Eye (tissue), 1 donor: ENCODE measurements around the gene BMPR1B.

ENCODE experiments used
- DNase-seq: peaks from one replicate; pipeline ENCODE4 v3.0.0-alpha.2; 2015

The BMPR1B gene

GRCh38 chr4:94918543-94918942, 160.8 kb downstream of the BMPR1B start:
- no peak for DNase-seq

GRCh38 chr4:94920369-94920768, 162.6 kb downstream of the BMPR1B start:
- no peak for DNase-seq

- DNase-seq: no peak
These were observed 166.8 kb downstream of the BMPR1B start for GRCh38 chr4:94924566-94924965.

GRCh38 chr4:94925764-94926347, 168.1 kb downstream of the BMPR1B start:
- no peak for DNase-seq

DNA sequence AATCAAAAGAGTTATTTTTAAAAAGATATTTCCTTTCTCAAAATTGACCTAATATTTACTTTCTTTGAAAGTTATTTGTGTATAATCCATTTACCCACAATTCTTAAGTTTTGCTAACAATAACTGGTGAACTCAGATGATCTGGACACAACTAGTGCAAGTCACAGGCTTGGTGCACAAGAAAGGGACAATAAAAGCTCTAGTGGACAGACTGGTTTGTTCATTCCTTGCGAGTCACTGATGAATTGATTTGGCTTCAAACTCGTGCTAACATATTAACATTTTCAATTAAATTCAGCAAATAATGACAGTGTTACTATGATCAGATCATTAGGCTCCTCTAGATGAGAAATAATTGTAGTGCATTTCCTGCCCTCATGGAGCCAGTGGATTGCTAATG, 169.2 kb downstream of the BMPR1B start:
- DNase-seq: no peak

DNA sequence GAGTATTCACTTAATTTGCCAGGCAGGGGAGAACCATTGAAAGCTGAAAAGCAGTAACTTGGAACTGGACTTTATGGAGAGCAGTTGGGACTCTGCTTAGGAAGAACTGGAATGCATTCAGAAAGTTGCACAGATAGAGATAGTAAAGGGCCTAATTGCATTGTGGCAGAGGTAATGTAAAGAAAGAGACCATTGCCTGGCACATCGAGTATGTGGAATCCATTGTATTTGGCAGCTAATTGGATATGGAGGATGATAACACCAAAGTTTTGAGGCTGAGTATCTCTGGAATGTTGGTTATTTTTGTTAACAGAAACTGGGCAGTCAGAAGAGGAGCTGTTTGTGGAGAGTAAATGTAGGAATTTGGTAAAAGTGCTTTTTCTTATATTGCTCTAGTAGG, 169.9 kb downstream of the BMPR1B start:
- DNase-seq: peak; percentile 18

DNA sequence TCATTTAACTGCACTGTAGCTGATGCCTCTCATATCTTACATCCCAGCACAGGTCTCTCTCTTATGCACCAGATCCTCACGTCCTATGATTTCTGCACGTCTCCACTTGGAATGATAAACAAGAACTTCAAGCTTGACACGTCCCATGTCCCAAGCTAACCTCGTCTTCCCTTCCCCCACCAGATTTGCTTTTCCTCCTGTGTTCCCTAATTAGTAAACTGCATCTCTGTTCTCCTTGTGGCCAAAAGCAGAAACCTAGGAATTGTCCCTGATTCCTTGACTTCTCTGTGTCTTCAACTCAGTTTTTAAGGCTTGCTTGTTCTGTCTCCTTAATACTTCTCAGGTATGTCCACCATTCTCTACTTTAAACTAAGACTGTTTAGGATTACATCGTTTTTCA, 171.9 kb downstream of the BMPR1B start:
- DNase-seq: no peak

GRCh38 chr4:94931626-94932025, 173.9 kb downstream of the BMPR1B start:
- peak; percentile 90 for DNase-seq

DNA sequence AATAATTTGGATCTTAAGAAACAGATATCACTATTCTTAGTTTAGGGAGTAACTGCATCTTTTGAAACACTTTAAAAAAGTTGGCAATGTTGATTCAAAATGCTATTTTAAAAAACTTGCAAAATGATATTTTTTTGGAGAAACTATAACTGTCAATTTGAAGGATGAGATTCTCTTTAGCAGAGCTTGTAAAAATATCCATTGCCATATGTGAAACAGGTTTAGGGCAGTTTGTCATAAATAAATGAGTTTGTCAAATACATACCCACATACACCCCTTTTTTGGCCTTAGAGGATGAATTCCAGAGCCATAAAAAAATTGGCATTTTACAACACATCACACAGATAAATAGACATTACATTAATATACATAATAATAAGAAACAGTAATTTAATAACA, 174.6 kb downstream of the BMPR1B start:
- no peak for DNase-seq

GRCh38 chr4:94933799-94934198, 176.0 kb downstream of the BMPR1B start:
- peak; percentile 48 for DNase-seq

GRCh38 chr4:94934201-94934600, 176.4 kb downstream of the BMPR1B start:
- no peak for DNase-seq

GRCh38 chr4:94934864-94935263, 177.1 kb downstream of the BMPR1B start:
- no peak for DNase-seq

- no peak for DNase-seq
These were observed 179.1 kb downstream of the BMPR1B start for GRCh38 chr4:94936854-94937253.

DNA sequence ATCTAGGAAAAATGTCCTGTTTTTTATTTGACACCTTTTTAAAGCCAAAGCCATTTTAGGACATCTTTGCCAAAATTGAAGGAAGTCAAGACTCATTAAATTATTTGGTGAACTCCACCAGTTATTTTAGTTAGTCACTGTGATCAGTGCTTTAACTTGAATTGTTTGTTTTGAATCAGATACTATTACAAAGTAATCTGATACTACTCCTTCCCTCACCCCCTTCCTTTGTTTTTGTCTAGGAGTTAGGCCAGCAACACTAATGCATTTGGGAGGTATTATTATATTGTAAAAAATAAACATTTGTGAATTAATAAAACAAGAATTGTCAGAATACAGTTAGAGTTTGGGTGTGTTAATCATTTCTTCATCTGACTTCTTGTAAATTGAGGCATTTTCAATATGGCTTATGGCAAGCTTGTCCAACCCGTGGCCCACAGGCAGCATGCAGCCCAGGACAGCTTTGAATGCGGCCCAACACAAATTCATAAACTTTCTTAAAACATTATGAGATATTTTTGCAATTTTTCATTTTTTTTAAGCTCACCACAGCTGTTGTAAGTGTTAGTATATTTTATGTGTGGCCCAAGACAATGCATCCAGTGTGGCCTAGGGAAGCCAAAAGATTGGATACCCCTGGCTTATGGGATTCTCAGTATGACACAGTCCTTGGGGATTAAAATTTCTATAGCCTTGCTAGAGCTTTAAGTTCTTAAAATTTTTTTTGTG, 182.2 kb downstream of the BMPR1B start:
- no peak for DNase-seq

- no peak for DNase-seq
These were observed 182.8 kb downstream of the BMPR1B start for GRCh38 chr4:94940520-94940908.

DNA sequence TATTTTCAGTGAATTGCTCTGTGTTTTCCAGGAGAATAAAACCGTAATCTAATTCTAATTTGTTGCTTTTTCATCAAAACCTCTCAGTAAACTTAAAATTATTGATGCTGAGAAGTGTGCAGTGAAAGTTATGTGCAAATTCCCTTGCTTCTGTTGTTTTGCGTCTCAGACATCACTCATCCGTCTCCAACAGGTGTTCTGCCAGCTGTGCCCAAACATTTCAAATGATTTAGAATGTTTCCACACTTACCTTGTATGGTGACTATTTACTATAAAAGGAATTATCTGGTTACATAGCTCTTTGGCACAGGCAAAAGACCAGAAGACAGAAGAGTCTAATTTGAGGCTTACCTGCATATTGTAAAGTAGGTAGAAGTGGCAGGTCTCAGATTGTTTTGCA, 184.0 kb downstream of the BMPR1B start:
- no peak for DNase-seq

DNA sequence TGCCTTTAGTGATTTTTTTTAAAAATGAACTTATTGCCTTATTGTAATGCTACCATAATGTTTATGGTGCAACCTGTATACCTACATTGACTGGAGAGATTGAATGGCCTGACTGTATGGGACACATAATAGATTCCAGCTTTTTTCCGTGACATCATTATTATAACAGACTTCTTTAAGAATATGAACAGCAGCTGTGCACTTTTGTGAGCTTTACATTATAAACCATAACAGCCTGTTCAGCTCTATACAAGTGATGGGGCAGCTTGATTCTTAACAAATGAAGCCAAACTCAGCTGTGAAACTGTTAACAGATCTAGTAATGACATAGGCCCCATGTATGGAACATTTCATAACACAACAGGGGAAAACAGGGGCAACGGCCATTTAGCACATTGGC, 187.0 kb downstream of the BMPR1B start:
- DNase-seq: peak; percentile 30

DNA sequence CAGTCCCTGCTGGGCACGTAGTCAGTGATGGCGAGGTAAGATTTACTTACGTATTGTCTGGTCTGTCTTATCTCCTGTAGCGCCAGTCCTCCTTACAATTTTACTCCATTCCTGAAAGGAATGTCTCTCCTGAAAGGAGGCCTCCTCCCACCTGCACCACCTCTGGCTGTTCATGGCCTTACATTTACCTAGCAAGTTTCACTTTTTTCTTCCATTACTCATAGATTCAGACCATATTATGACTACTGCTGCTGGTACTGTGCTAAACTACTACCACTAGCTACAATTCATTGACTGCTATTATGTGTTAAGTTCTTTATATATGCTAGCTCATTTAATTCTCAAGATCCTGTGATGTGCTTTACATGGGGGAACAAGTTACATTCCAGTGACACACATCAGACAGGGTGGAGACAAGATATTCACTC, 189.9 kb downstream of the BMPR1B start:
- no peak for DNase-seq

DNA sequence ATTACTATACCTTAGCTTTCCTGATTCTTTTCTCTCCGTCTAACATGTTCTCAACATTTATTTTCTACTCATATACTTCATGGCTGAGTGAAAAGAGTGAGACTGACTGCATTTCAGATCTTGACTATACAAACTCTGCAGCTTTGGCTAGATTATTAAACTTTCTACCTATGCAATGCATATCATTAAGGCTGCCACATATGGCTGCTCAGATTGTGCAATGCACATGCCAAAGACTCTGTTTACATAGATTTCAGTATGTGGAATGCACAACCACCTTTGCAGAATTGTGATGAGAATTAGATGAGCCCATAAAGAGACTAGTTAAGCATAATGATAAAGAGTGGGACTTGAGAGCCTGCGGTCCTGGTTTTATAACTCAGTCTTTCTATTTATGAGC, 196.5 kb downstream of the BMPR1B start:
- no peak for DNase-seq

- DNase-seq: no peak
These were observed 199.3 kb downstream of the BMPR1B start for GRCh38 chr4:94957030-94957429.

DNA sequence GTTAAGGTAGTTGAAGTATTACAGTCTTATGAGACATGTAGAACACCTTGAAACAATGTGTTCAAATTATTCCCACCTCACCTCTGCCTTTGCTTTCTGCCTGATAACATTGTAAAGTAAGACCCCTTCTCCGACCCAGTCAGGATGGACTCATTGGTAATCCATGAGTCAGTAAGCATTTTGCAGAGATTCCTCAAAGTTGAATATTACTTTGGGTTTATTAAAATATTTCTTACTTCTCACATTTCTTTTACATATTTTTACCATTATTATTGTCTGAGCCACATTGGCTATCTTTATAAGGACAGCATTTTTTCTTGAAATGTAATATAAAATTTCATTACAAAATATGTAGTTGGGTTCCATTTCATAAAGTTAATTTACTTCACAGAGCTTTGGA, 201.6 kb downstream of the BMPR1B start:
- no peak for DNase-seq

DNA sequence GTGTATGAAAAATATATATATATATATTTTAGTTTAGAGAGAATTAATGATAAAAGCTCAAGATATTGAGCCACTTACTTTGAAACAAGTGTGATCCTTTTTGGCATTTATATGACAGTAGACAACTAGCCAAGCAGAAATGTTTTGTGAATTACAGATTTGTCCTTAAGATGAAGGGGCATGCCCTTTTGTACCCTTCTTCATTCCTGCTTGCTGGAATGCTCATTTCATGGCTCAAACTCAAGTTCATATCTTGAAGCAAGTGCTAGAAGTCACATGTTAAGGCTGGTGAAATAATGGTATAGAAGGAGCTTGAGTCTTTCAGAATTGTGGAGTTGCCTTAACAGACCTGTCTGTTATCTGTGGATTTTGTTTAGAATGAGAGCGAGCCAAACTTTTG, 203.0 kb downstream of the BMPR1B start:
- no peak for DNase-seq

DNA sequence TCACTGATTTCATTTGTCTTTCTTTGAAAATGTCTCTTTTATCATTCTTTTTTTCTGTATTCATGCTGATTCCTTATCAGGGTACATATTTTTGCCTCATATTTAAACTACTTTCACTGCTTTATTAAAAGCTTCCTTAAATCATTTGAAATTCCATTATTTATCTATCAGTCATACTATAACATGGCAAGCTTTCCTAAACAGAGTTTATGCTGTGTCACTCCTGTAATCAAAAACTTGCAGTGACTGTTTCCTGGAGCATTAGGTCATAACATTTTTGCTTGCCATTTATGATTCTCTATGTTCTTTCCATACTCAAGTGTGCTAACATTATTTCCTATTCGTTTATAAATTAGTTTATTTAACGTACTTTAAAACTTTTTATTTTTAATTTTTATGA, 203.7 kb downstream of the BMPR1B start:
- DNase-seq: no peak

DNA sequence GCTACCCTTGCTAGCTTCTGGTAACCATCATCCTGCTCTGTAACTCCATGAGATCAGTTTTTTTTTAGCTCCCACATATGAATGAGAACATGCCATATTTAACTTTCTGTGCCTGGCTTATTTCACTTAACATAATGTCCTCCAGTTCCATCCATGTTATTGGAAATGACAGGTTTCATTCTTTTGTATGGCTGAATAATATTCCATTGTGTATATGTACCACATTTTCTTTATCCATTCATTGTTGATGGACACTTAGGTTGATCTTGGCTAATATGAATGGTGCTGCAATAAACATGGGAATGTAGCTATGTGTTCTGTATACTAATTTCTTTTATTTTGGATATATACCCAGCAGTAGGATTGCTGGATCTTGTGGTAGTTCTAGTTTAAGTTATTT, 204.7 kb downstream of the BMPR1B start:
- no peak for DNase-seq

DNA sequence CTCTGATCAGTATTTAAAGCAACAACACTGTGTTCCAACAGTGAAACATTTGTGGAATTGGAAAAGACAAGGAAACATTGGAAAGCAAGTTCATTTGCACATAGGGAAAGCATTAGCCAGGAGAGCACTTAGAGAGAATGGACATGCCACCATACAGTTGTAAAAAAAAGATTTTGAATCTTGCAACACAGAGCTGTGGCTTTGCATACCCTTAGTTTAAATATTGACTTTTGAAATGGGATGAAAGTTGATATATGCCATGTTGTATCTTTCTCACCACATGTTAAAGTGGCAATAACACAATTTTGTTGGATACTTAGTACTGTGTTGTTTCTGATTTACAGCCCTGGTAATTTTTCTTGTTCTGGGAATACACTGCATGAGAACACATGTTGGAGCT, 208.1 kb downstream of the BMPR1B start:
- DNase-seq: no peak
